ENCODE data around the gene POT1. TPM values are rescaled to one million over a fixed set of nuclear protein-coding genes. Genes with fewer than 3 reads are reported as not detected.

The POT1 gene
- total and polyA plus RNA-seq, 2 of the 8 experiments (the other 6 are each of a cell fraction or from before 2014, with no cell fraction given) = 13.1 to 22.8 TPM

- TF ChIP-seq NANOG (IDR thresholded peaks at IDR 0.05; ENCODE audit: insufficient read depth, low read depth, low read length, poor library complexity, severe bottlenecking) (no peak), JUN (IDR thresholded peaks at IDR 0.05; ENCODE audit: low read depth, low read length) (no peak), ASH2L (IDR thresholded peaks at IDR 0.05; ENCODE audit: low read length) (no peak), USF2 (IDR thresholded peaks at IDR 0.05; ENCODE audit: low read length) (no peak), TCF12 (IDR thresholded peaks at IDR 0.05; ENCODE audit: low read depth, low read length) (no peak)
Measured at GRCh38 chr7:124930173-124930623, 573 bp upstream of the POT1 start (continued).
